ENCODE data around the gene MIPEP.

Gene MIPEP

GRCh38 chr13:23741879-23742510 lies 147.2 kb downstream of the MIPEP start:
- DNase-seq, result no peak

GRCh38 chr13:23740002-23740401 lies 149.2 kb downstream of the MIPEP start:
- DNase-seq, result no peak

- DNase-seq, result no peak
These were observed 149.6 kb downstream of the MIPEP start for GRCh38 chr13:23739596-23739995.

GRCh38 chr13:23736541-23736940 lies 152.7 kb downstream of the MIPEP start:
- no peak for DNase-seq

- DNase-seq, result no peak
These were observed 153.9 kb downstream of the MIPEP start for GRCh38 chr13:23735329-23735728.

- no peak for DNase-seq
These were observed 157.5 kb downstream of the MIPEP start for GRCh38 chr13:23731709-23732108.

- DNase-seq, result no peak
These were observed 158.9 kb downstream of the MIPEP start for GRCh38 chr13:23730251-23730650.

GRCh38 chr13:23729531-23729930 lies 159.7 kb downstream of the MIPEP start:
- no peak for DNase-seq

- no peak for DNase-seq
These were observed 160.4 kb downstream of the MIPEP start for GRCh38 chr13:23728807-23729206.

GRCh38 chr13:23725922-23726321 lies 163.3 kb downstream of the MIPEP start:
- DNase-seq, result no peak

- DNase-seq, result no peak
These were observed 164.8 kb downstream of the MIPEP start for GRCh38 chr13:23724196-23724970.

- DNase-seq, result no peak
These were observed 165.7 kb downstream of the MIPEP start for GRCh38 chr13:23723471-23723870.

- DNase-seq, result no peak
These were observed 166.3 kb downstream of the MIPEP start for GRCh38 chr13:23722726-23723453.

- DNase-seq, result no peak
These were observed 170.2 kb downstream of the MIPEP start for GRCh38 chr13:23718996-23719395.

- no peak for DNase-seq
These were observed 172.8 kb downstream of the MIPEP start for GRCh38 chr13:23716401-23716800.

- no peak for DNase-seq
These were observed 173.4 kb downstream of the MIPEP start for GRCh38 chr13:23715762-23716235.

- no peak for DNase-seq
These were observed 174.0 kb downstream of the MIPEP start for GRCh38 chr13:23715092-23715761.

GRCh38 chr13:23714672-23715071 lies 174.5 kb downstream of the MIPEP start:
- no peak for DNase-seq

GRCh38 chr13:23711355-23711754 lies 177.8 kb downstream of the MIPEP start:
- DNase-seq, result no peak

GRCh38 chr13:23710366-23710765 lies 178.8 kb downstream of the MIPEP start:
- no peak for DNase-seq

- DNase-seq, result no peak
These were observed 179.7 kb downstream of the MIPEP start for GRCh38 chr13:23709536-23709935.

GRCh38 chr13:23707674-23708073 lies 181.5 kb downstream of the MIPEP start:
- DNase-seq, result no peak

- no peak for DNase-seq
These were observed 183.6 kb downstream of the MIPEP start for GRCh38 chr13:23705583-23705982.

Data from CD4-positive, alpha-beta T cell treated with Interferon gamma for 1 hour (primary cell).